Measurements from ENCODE around the gene UBE2G2. TPM values are rescaled to one million over a fixed set of nuclear protein-coding genes. Genes with fewer than 3 reads are reported as not detected.

Gene UBE2G2
- total RNA-seq, 4 donors from 2014 or later, result 90.4 to 127 (median 95.3) TPM

DNA sequence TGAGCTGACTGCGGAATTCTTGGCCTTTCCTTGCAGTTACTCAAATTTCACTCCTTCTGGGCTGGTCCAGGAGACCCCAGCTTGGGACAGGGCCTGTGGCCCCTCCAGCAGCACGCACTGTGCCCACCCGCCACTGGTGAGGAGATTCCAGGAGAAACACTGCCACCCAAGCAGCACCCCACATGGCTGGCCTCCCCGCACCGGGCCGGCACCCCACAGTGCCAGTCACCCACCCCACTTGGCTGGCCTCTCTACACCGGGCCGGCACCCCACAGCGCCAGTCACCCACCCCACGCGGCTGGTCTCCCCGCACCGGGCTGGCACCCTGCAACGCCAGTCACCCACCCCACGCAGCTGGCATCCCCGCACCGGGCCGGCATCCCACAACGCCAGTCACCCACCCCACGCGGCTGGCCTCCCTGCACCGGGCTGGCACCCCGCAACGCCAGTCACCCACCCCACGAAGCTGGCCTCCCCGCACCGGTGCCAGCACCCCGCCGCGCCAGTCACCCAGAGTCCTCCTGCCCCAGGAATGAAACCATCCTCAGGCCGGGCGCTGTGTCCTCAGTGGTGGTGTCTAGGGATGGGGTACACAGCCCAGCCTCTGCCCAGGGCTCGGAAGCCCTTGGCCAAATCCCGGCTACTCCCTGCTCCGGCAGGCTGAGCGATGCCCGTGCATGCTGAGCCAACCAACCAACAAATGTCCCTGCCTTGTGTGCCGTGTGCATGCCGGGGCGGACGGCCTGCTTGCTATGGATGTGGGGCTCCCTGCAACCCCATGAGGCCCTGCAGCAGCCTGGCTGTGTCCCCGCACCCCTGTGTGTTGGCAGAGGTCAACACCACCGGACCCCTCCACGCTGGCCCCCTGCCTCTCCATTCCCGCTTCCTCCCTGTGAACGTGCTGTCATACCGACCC, 51.6 kb downstream of the UBE2G2 start:
- no peak for DNase-seq
- Histone ChIP-seq H3K4me1 (no peaks in the 10 kb centered on the region), H3K27ac (no peak overlapping the region), H3K4me3 (replicated peaks in 1 of 3) (no peak overlapping the region), H3K36me3 (no peaks in the 10 kb centered on the region), H3K27me3 (no peaks in the 10 kb centered on the region), H3K9me3 (no peaks in the 10 kb centered on the region)
- no peak for TF ChIP-seq POLR2A (IDR thresholded peaks at IDR 0.05)
- TF ChIP-seq, protein P1, sequence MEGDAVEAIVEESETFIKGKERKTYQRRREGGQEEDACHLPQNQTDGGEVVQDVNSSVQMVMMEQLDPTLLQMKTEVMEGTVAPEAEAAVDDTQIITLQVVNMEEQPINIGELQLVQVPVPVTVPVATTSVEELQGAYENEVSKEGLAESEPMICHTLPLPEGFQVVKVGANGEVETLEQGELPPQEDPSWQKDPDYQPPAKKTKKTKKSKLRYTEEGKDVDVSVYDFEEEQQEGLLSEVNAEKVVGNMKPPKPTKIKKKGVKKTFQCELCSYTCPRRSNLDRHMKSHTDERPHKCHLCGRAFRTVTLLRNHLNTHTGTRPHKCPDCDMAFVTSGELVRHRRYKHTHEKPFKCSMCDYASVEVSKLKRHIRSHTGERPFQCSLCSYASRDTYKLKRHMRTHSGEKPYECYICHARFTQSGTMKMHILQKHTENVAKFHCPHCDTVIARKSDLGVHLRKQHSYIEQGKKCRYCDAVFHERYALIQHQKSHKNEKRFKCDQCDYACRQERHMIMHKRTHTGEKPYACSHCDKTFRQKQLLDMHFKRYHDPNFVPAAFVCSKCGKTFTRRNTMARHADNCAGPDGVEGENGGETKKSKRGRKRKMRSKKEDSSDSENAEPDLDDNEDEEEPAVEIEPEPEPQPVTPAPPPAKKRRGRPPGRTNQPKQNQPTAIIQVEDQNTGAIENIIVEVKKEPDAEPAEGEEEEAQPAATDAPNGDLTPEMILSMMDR (IDR thresholded peaks at IDR 0.05), result no peak
- WGBS, 2 donors, result 83 to 90% methylated on average over 22 to 45 of the region's 47 CpGs
- intact Hi-C loops (cut with DNase I), result no loop called here

DNA sequence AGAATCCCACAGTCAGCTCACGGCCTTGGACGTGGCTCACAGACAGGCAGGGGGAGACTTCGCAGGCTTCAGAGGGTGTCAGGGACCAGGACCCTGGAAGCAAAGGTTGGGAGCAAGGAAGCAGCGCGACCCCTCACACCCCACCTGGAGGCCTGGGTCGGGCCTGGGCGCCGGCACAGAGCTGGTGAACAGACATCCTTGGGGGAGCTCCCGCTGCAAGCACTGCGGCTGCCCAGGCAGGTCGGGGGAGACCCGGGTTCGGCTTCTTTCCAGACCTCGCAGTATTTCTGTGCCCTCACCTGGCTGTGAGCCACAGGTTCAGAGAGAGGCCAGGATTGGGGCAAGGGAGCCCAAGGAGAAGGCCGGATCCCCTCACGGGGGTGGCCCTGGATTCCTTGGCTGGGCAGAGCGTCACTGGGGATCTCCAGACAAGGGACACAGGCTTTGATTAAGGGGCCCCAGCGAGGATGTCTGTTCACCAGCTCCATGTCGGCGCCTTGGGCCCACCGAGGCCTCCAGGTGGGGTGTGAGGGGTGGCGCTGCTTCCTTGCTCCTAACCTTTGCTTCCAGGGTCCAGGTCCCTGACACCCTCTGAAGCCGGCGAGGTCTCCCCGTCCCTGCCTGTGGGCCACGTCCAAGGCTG, 52.4 kb downstream of the UBE2G2 start:
- no peak for DNase-seq
- intact Hi-C loops (cut with DNase I), result no loop called here
- no peaks in the 10 kb centered on the region for H3K4me1 ChIP-seq
- H3K36me3 ChIP-seq, result no peaks in the 10 kb centered on the region
- H3K27me3 ChIP-seq, result no peaks in the 10 kb centered on the region
- no peak overlapping the region for H3K4me3 ChIP-seq (replicated peaks in 1 of 3)
- WGBS, 2 donors, result 81 to 83% methylated on average over 17 to 20 of the region's 26 CpGs
- no peaks in the 10 kb centered on the region for H3K9me3 ChIP-seq
- no peak overlapping the region for H3K27ac ChIP-seq
- no peak for TF ChIP-seq POLR2A (IDR thresholded peaks at IDR 0.05)
- TF ChIP-seq, protein P1 (IDR thresholded peaks at IDR 0.05), result no peak

DNA sequence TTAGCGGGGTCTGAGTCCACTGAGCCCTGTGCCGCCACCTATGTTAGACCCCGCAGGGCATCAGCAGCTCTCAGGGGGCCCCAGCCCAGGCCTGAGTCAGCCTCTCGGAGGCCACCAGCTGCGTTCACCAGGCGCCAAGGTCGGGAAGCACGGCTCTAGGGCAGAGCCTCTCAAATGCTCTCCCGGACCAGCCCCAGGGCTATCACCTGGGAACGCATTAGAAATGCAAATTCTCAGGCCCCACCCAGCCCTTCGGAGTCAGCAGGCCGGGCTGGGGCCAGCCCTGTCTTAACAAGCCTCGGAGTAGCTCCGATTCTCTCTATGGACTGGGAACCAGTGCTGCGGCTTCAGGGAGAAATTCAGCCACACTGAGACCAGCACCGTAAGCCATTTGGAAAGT, 53.0 kb downstream of the UBE2G2 start:
- DNase-seq, result no peak

DNA sequence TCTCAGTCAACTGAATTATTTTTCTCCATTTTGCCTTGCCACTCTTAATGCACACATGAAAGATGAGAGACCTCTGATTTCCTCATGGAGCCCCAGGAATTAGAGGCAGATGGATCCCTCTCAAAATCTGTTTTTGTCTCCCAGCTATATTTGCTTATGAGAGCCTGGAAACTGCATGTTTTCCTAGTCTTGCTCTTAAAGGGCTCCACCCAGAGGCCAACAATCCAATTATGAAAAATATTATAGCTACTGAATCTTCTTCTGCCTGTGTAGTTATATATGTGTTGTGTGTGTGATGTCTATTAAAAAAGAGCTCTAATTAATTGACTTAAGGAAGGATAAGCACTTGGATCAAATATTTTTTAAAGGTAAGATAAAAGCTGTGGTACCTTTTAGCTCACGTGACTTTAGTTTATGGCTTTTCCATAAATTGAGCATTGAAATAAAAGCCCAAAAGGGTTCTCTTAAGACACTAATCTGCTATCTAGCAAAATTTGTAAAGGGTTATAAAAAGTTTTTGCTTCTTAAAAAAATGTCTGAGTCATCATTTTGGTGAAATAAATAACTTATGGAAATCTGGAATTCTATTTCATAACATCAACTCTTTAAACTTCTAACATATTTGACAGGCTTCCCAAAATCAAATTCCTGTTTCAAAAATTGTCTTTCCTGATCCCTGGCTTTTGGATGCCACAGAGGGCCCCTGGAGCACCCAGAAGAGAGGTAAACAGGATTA, 59.0 kb downstream of the UBE2G2 start:
- Histone ChIP-seq H3K9me3 (no peaks in the 10 kb centered on the region), H3K27ac (no peak overlapping the region), H3K27me3 (no peaks in the 10 kb centered on the region), H3K4me3 (replicated peaks in 1 of 3) (no peak overlapping the region), H3K4me1 (no peaks in the 10 kb centered on the region), H3K36me3 (no peaks in the 10 kb centered on the region)
- WGBS, 2 donors, result 89 to 92% methylated on average over 1 of the region's 1 CpG
- no peak for TF ChIP-seq POLR2A (IDR thresholded peaks at IDR 0.05)
- TF ChIP-seq, protein P1 (IDR thresholded peaks at IDR 0.05), result peak in 2 of 6 experiments; percentile 15 to 38
- intact Hi-C loops (cut with DNase I), result no loop called here
- DNase-seq, result no peak

More for the DNA sequence above, 53.0 kb downstream of the UBE2G2 start:
- Histone ChIP-seq H3K36me3 (no peaks in the 10 kb centered on the region), H3K27me3 (no peaks in the 10 kb centered on the region), H3K9me3 (no peaks in the 10 kb centered on the region), H3K4me1 (no peaks in the 10 kb centered on the region), H3K4me3 (replicated peaks in 1 of 3) (no peak overlapping the region), H3K27ac (no peak overlapping the region)
- 71 to 81% methylated on average over 8 to 16 of the region's 16 CpGs for WGBS, 2 donors
- TF ChIP-seq POLR2A (IDR thresholded peaks at IDR 0.05), result no peak
- TF ChIP-seq, protein P1 (IDR thresholded peaks at IDR 0.05), result no peak
- intact Hi-C loops (cut with DNase I), result no loop called here
